ENCODE data around the gene CD180. TPM values are rescaled to one million over a fixed set of nuclear protein-coding genes. Genes with fewer than 3 reads are reported as not detected.

CD180 gene
- total and polyA plus RNA-seq, 3 experiments from 2014 or later: 0.24 to 0.27 TPM; not detected in 1

DNA sequence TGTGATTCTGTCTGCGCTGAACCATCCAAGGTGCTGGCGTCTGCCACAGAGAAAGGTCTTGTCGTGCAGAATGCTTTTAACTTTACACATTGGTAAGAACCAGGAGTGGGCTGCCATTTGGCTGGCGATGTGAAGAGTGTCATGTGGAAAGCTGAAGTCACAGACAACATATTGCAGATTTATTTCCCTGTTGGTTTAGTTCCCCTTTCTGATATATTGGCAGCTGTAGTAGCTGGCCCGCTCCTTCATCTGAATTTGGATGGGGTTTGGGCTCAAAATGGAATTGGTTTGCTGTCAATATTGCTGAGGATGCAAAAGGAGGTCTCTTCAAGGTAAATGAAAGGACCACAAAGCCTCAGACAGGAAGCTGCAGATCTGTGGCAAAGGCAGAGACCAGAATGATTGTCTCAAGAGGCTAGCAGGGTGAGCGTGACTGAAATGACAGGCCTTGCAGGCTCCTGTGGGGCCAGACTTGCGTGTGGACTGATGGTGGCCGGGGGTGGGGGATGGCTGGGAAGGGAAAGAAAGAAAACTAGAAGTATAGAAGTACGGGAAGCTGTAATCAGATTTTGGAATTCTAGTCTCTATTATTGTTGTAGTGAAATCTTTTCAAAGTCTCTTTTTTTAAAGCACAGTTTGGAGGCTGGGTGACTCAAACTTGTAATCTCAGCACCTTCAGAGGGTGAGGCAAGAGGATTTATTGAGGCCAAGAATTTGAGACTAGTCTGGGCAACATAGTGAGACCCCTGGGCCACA is 25.1 kb upstream of the CD180 start:
- Mint-ChIP-seq H3K4me1 (peaks cover 56 to 67% (median 63%) of the 10 kb centered on the region in 3 donors), H3K36me3 (peaks cover 0 to 6% (median 0%) of the 10 kb centered on the region in 3 donors), H3K27ac (peak overlapping the region; percentile 86 to 100 (median 92)), H3K4me3 (peak overlapping the region; percentile 22 to 83 (median 75)), H3K27me3 (peaks cover 0 to 4% of the 10 kb centered on the region in 2 donors), H3K9me3 (no peaks in the 10 kb centered on the region)
- H3K36me3 ChIP-seq (ENCODE audit: insufficient read depth, low read length): no peaks in the 10 kb centered on the region
- no peaks in the 10 kb centered on the region for H3K27me3 ChIP-seq (ENCODE audit: insufficient read depth, low read length, poor library complexity, severe bottlenecking)
- CTCF ChIA-PET: interaction anchor here (0.6 to 2.4 kb wide), 15 partner anchors 8 to 1051 kb away, joined by 3 to 12 read pairs (median 4); no protein-coding TSS in a partner anchor
- POLR2A ChIA-PET: no interaction called here
- H3K9me3 ChIP-seq (ENCODE audit: low read length): no peaks in the 10 kb centered on the region
- H3K4me1 ChIP-seq (ENCODE audit: insufficient read depth, low read length): peaks cover 55% of the 10 kb centered on the region
- no peak overlapping the region for H3K27ac ChIP-seq (ENCODE audit: low read depth, low read length)
- H3K4me3 ChIP-seq (ENCODE audit: low read length): peak overlapping the region; percentile 11
- peak; percentile 18 to 70 (median 57) for DNase-seq

DNA sequence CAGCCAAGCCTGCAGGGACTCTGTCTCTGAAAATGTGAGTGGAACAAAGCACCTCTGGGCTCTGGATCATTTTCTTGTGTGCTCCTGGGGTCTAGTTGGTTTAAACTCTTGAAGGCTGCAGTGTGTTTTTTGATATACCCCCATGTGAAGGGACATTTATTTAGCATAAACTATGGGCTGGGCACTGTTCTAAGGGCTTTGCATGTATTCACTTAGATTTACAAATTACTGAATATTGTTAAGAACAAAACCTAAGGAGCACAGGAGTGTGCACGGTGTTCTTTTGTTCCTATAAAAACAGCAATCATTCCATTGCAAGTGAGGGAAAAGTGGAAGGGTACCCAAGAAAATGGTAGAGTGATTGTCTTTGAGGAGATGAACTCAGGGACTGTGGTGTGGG is 20.0 kb upstream of the CD180 start:
- DNase-seq: no peak
- CTCF ChIA-PET: interaction anchor here (1.0 to 3.6 kb wide), 6 partner anchors 30 to 229 kb away, joined by 3 to 25 read pairs (median 5); no protein-coding TSS in a partner anchor
- peak overlapping the region; percentile 1 to 84 (median 79) for H3K4me3 Mint-ChIP-seq
- peaks cover 0 to 4% of the 10 kb centered on the region in 2 donors for H3K27me3 Mint-ChIP-seq
- Histone ChIP-seq H3K27ac (ENCODE audit: low read depth, low read length) (peak overlapping the region; percentile 38), H3K4me1 (ENCODE audit: insufficient read depth, low read length) (peaks cover 62% of the 10 kb centered on the region), H3K36me3 (ENCODE audit: insufficient read depth, low read length) (no peaks in the 10 kb centered on the region), H3K4me3 (ENCODE audit: low read length) (peak overlapping the region; percentile 23), H3K9me3 (ENCODE audit: low read length) (no peaks in the 10 kb centered on the region), H3K27me3 (ENCODE audit: insufficient read depth, low read length, poor library complexity, severe bottlenecking) (no peaks in the 10 kb centered on the region)
- POLR2A ChIA-PET: interaction anchor here (1.4 to 2.0 kb wide), 2 partner anchors 50 to 52 kb away, joined by 4 to 13 read pairs; no protein-coding TSS in a partner anchor
- no peaks in the 10 kb centered on the region for H3K9me3 Mint-ChIP-seq
- H3K36me3 Mint-ChIP-seq: peaks cover 0 to 6% (median 1%) of the 10 kb centered on the region in 3 donors
- H3K4me1 Mint-ChIP-seq: peaks cover 58 to 69% (median 67%) of the 10 kb centered on the region in 3 donors
- H3K27ac Mint-ChIP-seq: peak overlapping the region; percentile 88 to 98 (median 97)

DNA sequence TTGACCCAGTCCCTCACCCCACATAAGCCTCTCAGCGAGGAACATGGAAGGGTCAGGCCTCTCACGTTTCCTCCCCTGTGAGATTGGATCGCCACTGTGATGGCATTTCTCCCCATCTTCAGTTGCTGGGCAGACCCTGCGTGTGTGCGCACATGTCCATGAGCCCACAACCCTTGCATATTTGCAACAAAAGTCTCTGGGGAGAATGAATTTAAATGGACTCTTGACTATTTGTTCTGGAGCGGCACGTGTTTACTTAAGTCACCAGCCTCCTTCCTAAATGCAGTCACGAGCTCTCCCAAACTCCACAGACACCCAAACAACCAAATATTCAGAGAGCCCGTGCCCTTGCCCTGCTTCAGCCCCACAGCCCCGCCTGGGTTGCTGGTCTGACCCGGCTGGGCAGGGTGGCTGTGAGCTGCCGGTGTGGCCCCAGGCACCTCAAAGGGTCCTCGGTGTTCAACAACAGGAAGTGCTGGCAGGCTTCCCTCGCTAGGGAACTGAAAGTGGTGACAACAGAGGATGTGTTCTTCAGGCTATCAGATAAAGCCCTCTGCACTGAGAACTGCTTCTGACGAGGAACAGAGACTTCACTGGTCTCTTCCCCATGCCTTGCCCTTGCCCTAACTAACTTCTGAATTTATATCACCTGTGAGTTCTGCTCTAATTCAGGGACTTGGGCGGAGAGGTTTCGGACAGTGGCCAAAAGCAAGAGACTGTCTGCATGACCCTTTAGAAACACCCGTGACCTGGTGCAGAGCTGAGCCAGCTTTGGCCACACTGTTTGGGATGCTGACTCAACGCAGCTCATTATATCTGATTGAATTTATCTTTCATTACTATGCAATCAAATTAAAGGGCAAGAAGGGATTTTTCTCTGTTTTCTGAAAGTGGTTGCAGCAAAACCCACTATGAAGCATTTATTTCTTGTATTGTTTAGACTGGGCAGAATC is 19.2 kb upstream of the CD180 start:
- CTCF ChIA-PET: interaction anchor here (1.0 to 3.6 kb wide), 9 partner anchors 9 to 1028 kb away, joined by 3 to 25 read pairs (median 5); no protein-coding TSS in a partner anchor
- Mint-ChIP-seq H3K36me3 (peaks cover 0 to 6% (median 1%) of the 10 kb centered on the region in 3 donors), H3K4me1 (peaks cover 52 to 62% (median 60%) of the 10 kb centered on the region in 3 donors)

DNA sequence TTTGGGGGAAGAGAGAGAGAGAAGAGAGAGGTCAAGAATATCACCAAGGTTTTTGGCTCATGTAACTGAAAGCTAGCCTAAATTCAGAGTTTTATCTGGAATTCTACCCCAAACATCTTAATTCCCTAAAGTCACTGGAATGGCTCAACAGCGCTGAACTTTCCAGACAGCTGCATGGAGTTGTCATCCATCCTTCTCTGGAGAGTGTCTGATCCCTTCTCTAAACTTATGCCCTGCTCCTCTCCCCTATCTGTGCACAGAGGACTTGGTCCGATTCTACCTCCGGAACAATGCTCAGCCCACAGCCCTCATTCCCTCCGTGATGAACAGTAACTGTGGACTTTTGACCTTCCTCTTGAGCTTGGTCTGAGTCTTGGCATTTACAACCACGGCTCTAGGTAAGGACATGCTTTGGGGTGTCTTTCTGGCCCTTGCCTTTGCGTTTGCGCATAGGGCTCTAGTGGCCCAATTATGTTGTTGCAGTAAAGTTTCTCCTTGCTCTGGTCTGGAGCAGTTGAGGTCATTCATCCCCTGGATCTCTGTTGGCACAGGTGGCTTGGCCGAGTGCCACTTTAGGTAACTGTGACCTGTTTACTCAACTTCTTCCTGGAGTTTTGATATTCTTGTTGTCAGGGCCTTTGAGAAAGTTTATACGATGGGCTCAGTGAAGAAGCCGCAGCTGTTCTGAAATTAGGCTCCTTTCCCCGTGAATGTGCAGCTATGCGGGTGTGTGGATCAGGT is 18.3 kb upstream of the CD180 start:
- H3K9me3 ChIP-seq (ENCODE audit: low read length): no peaks in the 10 kb centered on the region
- peak overlapping the region; percentile 88 to 98 (median 97) for H3K27ac Mint-ChIP-seq
- H3K27me3 ChIP-seq (ENCODE audit: insufficient read depth, low read length, poor library complexity, severe bottlenecking): no peaks in the 10 kb centered on the region
- H3K27ac ChIP-seq (ENCODE audit: low read depth, low read length): no peak overlapping the region
- peaks cover 0 to 6% (median 1%) of the 10 kb centered on the region in 3 donors for H3K36me3 Mint-ChIP-seq
- POLR2A ChIA-PET: interaction anchor here (0.9 to 2.0 kb wide), 5 partner anchors 48 to 1052 kb away, joined by 3 to 13 read pairs (median 3); no protein-coding TSS in a partner anchor
- DNase-seq: no peak
- H3K4me3 Mint-ChIP-seq: peak overlapping the region in 6 of 7 donors; percentile 4 to 82 (median 70)
- peak overlapping the region; percentile 23 for H3K4me3 ChIP-seq (ENCODE audit: low read length)
- H3K4me1 Mint-ChIP-seq: peaks cover 50 to 55% (median 55%) of the 10 kb centered on the region in 3 donors
- H3K36me3 ChIP-seq (ENCODE audit: insufficient read depth, low read length): no peaks in the 10 kb centered on the region
- H3K4me1 ChIP-seq (ENCODE audit: insufficient read depth, low read length): peaks cover 48% of the 10 kb centered on the region
- H3K27me3 Mint-ChIP-seq: peaks cover 0 to 4% of the 10 kb centered on the region in 2 donors
- CTCF ChIA-PET: interaction anchor here (1.0 to 3.6 kb wide), 10 partner anchors 8 to 1029 kb away, joined by 3 to 25 read pairs (median 5); no protein-coding TSS in a partner anchor
- H3K9me3 Mint-ChIP-seq: no peaks in the 10 kb centered on the region

More for the DNA sequence above, 19.2 kb upstream of the CD180 start:
- Histone ChIP-seq H3K4me3 (ENCODE audit: low read length) (peak overlapping the region; percentile 23), H3K36me3 (ENCODE audit: insufficient read depth, low read length) (no peaks in the 10 kb centered on the region), H3K27ac (ENCODE audit: low read depth, low read length) (peak overlapping the region; percentile 38), H3K9me3 (ENCODE audit: low read length) (no peaks in the 10 kb centered on the region), H3K27me3 (ENCODE audit: insufficient read depth, low read length, poor library complexity, severe bottlenecking) (no peaks in the 10 kb centered on the region), H3K4me1 (ENCODE audit: insufficient read depth, low read length) (peaks cover 54% of the 10 kb centered on the region)
- H3K27me3 Mint-ChIP-seq: peaks cover 0 to 4% of the 10 kb centered on the region in 2 donors
- peak overlapping the region; percentile 88 to 98 (median 97) for H3K27ac Mint-ChIP-seq
- POLR2A ChIA-PET: interaction anchor here (0.6 to 2.0 kb wide), 6 partner anchors 9 to 1051 kb away, joined by 3 to 13 read pairs (median 4); no protein-coding TSS in a partner anchor
- H3K9me3 Mint-ChIP-seq: no peaks in the 10 kb centered on the region
- H3K4me3 Mint-ChIP-seq: peak overlapping the region; percentile 1 to 84 (median 79)
- peak; percentile 39 to 80 (median 70) for DNase-seq

DNA sequence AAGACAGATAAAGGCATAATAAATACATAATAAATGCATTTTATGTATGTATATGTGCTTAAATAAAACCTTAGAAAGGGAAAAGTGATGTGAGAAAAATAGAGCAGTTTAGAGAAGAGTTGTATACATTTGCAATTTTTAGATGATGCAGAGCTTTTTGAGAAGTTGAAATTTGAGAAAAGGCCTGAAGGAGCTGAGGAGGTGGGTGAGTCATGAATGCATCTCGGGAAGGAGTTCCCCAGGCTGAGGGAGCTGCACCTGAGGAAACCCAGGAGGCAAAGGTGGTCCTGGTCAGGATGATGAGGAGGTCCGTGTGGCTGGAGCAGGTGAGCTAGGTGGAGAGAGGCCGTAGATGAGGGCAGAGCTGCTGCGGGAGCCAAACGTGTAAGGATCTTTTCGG is 17.4 kb upstream of the CD180 start:
- no peaks in the 10 kb centered on the region for H3K36me3 ChIP-seq (ENCODE audit: insufficient read depth, low read length)
- peaks cover 0 to 6% (median 1%) of the 10 kb centered on the region in 3 donors for H3K36me3 Mint-ChIP-seq
- CTCF ChIA-PET: interaction anchor here (1.0 to 3.6 kb wide), 6 partner anchors 9 to 56 kb away, joined by 3 to 25 read pairs (median 5); no protein-coding TSS in a partner anchor
- peak overlapping the region in 4 of 7 donors; percentile 7 to 59 (median 38) for H3K4me3 Mint-ChIP-seq
- no peak overlapping the region for H3K27ac ChIP-seq (ENCODE audit: low read depth, low read length)
- H3K4me1 Mint-ChIP-seq: peaks cover 54 to 59% (median 58%) of the 10 kb centered on the region in 3 donors
- peak overlapping the region; percentile 35 to 98 (median 96) for H3K27ac Mint-ChIP-seq
- H3K27me3 Mint-ChIP-seq: peaks cover 0 to 2% of the 10 kb centered on the region in 2 donors
- H3K4me3 ChIP-seq (ENCODE audit: low read length): no peak overlapping the region
- peaks cover 51% of the 10 kb centered on the region for H3K4me1 ChIP-seq (ENCODE audit: insufficient read depth, low read length)
- no peak for DNase-seq
- no peaks in the 10 kb centered on the region for H3K9me3 Mint-ChIP-seq
- H3K9me3 ChIP-seq (ENCODE audit: low read length): no peaks in the 10 kb centered on the region
- POLR2A ChIA-PET: interaction anchor here (0.6 to 1.3 kb wide), 3 partner anchors 48 to 995 kb away, joined by 3 to 4 read pairs (median 3); no protein-coding TSS in a partner anchor
- H3K27me3 ChIP-seq (ENCODE audit: insufficient read depth, low read length, poor library complexity, severe bottlenecking): no peaks in the 10 kb centered on the region

DNA sequence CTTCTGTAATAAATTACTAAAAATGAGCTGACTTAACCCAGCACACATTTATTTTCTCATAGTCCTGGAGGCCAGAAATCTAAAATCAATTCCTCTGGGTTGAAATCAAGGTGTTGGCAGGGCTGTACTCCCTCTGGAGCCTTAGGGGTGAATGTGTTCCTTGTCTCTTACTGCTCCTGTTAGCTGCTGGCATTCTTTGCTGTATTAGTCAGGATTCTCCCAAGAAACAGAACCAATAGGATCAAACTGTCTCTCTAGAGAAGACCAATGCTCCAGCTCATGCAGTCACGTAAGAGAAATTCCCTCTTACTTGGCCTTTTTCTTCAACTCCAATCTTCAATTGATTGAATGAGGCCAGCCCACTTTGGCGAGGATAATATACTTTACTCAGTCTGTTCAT is 15.3 kb upstream of the CD180 start:
- no peaks in the 10 kb centered on the region for H3K9me3 Mint-ChIP-seq
- Histone ChIP-seq H3K27ac (ENCODE audit: low read depth, low read length) (no peak overlapping the region), H3K9me3 (ENCODE audit: low read length) (no peaks in the 10 kb centered on the region), H3K4me3 (ENCODE audit: low read length) (no peak overlapping the region), H3K4me1 (ENCODE audit: insufficient read depth, low read length) (peaks cover 58% of the 10 kb centered on the region), H3K27me3 (ENCODE audit: insufficient read depth, low read length, poor library complexity, severe bottlenecking) (no peaks in the 10 kb centered on the region), H3K36me3 (ENCODE audit: insufficient read depth, low read length) (no peaks in the 10 kb centered on the region)
- peaks cover 0 to 1% (median 0%) of the 10 kb centered on the region in 3 donors for H3K36me3 Mint-ChIP-seq
- H3K4me1 Mint-ChIP-seq: peaks cover 56 to 63% (median 62%) of the 10 kb centered on the region in 3 donors
- ChIA-PET CTCF (interaction anchor here (14.5 kb wide), 1 partner anchor 49 kb away, joined by 342 read pairs; no protein-coding TSS in a partner anchor), POLR2A (no interaction called here)
- no peak overlapping the region for H3K4me3 Mint-ChIP-seq
- no peak for DNase-seq
- no peaks in the 10 kb centered on the region for H3K27me3 Mint-ChIP-seq
- peak overlapping the region in 4 of 8 donors; percentile 3 to 27 (median 5) for H3K27ac Mint-ChIP-seq

Data from CD8-positive, alpha-beta memory T cell (primary cell).